ENCODE data around the gene RSPO4. TPM values are rescaled to one million over a fixed set of nuclear protein-coding genes. Genes with fewer than 3 reads are reported as not detected.
A peak's percentile ranks its signal among the peaks of the same experiment; 100 is the strongest.

The RSPO4 gene
- total RNA-seq, 2 experiments from 2014 or later = 0.14 to 0.25 TPM

DNA sequence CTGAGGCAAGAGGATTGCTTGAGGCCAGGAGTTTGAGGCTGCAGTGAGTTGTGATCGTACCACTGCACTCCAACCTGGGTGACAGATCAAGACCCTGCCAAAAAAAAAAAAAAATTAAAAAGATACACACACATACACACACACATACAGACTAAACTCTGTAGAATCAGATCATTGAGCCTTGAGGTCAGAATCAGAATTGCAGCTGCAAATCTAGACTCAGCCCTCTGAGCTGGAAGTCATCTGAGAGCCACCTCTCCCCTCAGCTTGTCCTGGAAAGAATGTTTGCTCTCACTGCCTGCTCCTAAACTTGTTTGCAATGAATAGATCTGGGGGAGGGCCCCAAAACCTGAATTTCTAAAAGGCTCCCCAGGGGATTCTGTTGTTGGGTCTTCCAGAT lies 44.6 kb downstream of the RSPO4 start:
- Histone ChIP-seq H3K27me3 (ENCODE audit: control insufficient read depth in 1 of 2, insufficient read depth in 2 of 2, low read length in 2 of 2) (peaks cover 11 to 17% of the 10 kb centered on the region in 2 experiments), H3K4me1 (ENCODE audit: insufficient read depth, low read length) (peaks cover 4% of the 10 kb centered on the region), H3K27ac (ENCODE audit: low read depth in 1 of 2, low read length in 2 of 2) (no peak overlapping the region), H3K36me3 (ENCODE audit: insufficient read depth, low read length) (no peaks in the 10 kb centered on the region), H3K9me3 (ENCODE audit: control insufficient read depth in 1 of 2, insufficient read depth in 1 of 2, low read length in 2 of 2) (peaks cover 0 to 4% of the 10 kb centered on the region in 2 experiments), H3K4me3 (ENCODE audit: low read length) (no peak overlapping the region)
- TF ChIP-seq CTCF (IDR thresholded peaks at IDR 0.05) = no peak
- H3K4me3 Mint-ChIP-seq = no peak overlapping the region
- POLR2A ChIA-PET = no interaction called here
- no peaks in the 10 kb centered on the region for H3K9me3 Mint-ChIP-seq
- peaks cover 5% of the 10 kb centered on the region for H3K4me1 Mint-ChIP-seq (ENCODE audit: low read depth)
- intact Hi-C loops (cut with DNase I, micrococcal nuclease) = loop anchor here in 1 of 2 experiments (2.0 kb wide), 1 partner anchor 255 kb away; no protein-coding TSS in a partner anchor
- H3K27me3 Mint-ChIP-seq = peaks cover 64% of the 10 kb centered on the region
- H3K36me3 Mint-ChIP-seq (ENCODE audit: low read depth) = no peaks in the 10 kb centered on the region
- ATAC-seq (ENCODE audit: poor library complexity) = no peak
- CTCF ChIA-PET = interaction anchor here (0.7 to 1.4 kb wide), 3 partner anchors 139 to 149 kb away, joined by 3 to 8 read pairs (median 5); no protein-coding TSS in a partner anchor
- no peak for DNase-seq
- H3K27ac Mint-ChIP-seq = no peak overlapping the region

DNA sequence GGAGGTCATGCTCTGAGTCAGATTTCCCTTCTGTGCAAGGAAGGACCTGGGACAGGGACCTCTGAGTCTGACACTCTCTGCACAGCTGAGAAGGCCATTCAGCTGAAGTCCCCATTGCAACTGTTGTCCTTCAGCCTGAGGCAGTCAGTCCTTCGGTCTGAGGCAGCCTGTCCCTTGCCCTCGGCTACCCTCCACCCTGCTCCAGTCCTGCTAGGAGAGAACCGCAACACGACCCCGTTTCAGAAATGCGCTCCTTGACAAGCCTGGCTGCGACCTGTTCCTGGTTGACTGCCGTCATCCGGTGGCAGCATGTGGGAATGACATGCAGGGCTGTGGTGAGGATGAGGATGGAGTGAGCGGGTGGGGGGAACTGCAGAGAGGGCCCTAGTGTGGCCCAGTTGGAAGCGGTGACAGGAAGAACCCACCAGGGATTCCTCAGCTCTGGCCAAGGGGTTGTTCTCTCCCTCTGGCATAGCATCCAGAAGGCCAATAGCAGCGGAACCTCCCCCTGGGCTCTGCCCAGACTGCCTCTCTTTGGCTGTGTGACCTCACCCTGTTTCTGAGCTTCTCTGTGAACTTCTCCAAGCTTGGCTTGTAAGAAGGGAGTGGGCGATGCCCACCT lies 45.7 kb downstream of the RSPO4 start:
- H3K9me3 Mint-ChIP-seq = no peaks in the 10 kb centered on the region
- ATAC-seq (ENCODE audit: poor library complexity) (peak; percentile 88), DNase-seq (peak; percentile 56 to 84 (median 68))
- H3K9me3 ChIP-seq (ENCODE audit: control insufficient read depth in 1 of 2, insufficient read depth in 1 of 2, low read length in 2 of 2) = peaks cover 0 to 4% of the 10 kb centered on the region in 2 experiments
- H3K4me1 ChIP-seq (ENCODE audit: insufficient read depth, low read length) = peaks cover 4% of the 10 kb centered on the region
- peaks cover 11 to 17% of the 10 kb centered on the region in 2 experiments for H3K27me3 ChIP-seq (ENCODE audit: control insufficient read depth in 1 of 2, insufficient read depth in 2 of 2, low read length in 2 of 2)
- H3K4me1 Mint-ChIP-seq (ENCODE audit: low read depth) = peaks cover 5% of the 10 kb centered on the region
- peaks cover 66% of the 10 kb centered on the region for H3K27me3 Mint-ChIP-seq
- no peak overlapping the region for H3K27ac Mint-ChIP-seq
- no peak overlapping the region for H3K27ac ChIP-seq (ENCODE audit: low read depth in 1 of 2, low read length in 2 of 2)
- no peak overlapping the region for H3K4me3 ChIP-seq (ENCODE audit: low read length)
- intact Hi-C loops (cut with DNase I, micrococcal nuclease) = loop anchor here (1.0 to 2.0 kb wide), 2 partner anchors 140 to 256 kb away; no protein-coding TSS in a partner anchor
- H3K36me3 ChIP-seq (ENCODE audit: insufficient read depth, low read length) = no peaks in the 10 kb centered on the region
- H3K36me3 Mint-ChIP-seq (ENCODE audit: low read depth) = no peaks in the 10 kb centered on the region
- TF ChIP-seq CTCF (IDR thresholded peaks at IDR 0.05) = peak; percentile 99
- CTCF ChIA-PET = interaction anchor here (1.1 to 2.7 kb wide), 8 partner anchors 113 to 154 kb away, joined by 3 to 27 read pairs (median 8); partner anchors contain the start of gene FAM110A
- H3K4me3 Mint-ChIP-seq = no peak overlapping the region
- POLR2A ChIA-PET = interaction anchor here (0.8 kb wide), 1 partner anchor 141 kb away, joined by 4 read pairs; no protein-coding TSS in a partner anchor

DNA sequence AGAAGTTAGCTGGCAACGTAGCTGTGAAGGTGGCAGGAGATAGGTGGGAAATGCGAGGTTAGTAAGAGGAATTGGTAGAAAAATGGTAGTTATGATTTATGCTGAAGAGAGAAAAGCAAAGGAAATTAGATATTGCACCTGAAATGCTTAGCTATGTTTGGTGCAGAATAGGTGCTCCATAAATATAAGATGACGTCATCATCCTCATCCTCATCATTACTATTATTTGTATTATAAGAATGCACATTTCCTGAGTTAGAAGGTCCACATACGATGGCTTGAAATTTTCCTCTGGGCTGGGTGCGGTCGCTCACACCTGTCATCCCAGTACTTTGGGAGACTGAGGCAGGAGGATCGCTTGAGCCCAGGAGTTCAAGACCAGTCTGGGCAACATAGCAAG lies 46.5 kb downstream of the RSPO4 start:
- Mint-ChIP-seq H3K27me3 (peaks cover 64% of the 10 kb centered on the region), H3K36me3 (ENCODE audit: low read depth) (no peaks in the 10 kb centered on the region), H3K9me3 (no peaks in the 10 kb centered on the region), H3K4me3 (no peak overlapping the region), H3K27ac (no peak overlapping the region), H3K4me1 (ENCODE audit: low read depth) (peaks cover 5% of the 10 kb centered on the region)
- no peaks in the 10 kb centered on the region for H3K36me3 ChIP-seq (ENCODE audit: insufficient read depth, low read length)
- intact Hi-C loops (cut with DNase I, micrococcal nuclease) = loop anchor here (1.0 to 2.0 kb wide), 2 partner anchors 139 to 257 kb away; no protein-coding TSS in a partner anchor
- H3K9me3 ChIP-seq (ENCODE audit: control insufficient read depth in 1 of 2, insufficient read depth in 1 of 2, low read length in 2 of 2) = peaks cover 0 to 4% of the 10 kb centered on the region in 2 experiments
- TF ChIP-seq CTCF (IDR thresholded peaks at IDR 0.05) = no peak
- DNase-seq (no peak), ATAC-seq (ENCODE audit: poor library complexity) (no peak)
- H3K27me3 ChIP-seq (ENCODE audit: control insufficient read depth in 1 of 2, insufficient read depth in 2 of 2, low read length in 2 of 2) = peaks cover 11 to 17% of the 10 kb centered on the region in 2 experiments
- no peak overlapping the region for H3K27ac ChIP-seq (ENCODE audit: low read depth in 1 of 2, low read length in 2 of 2)
- peaks cover 4% of the 10 kb centered on the region for H3K4me1 ChIP-seq (ENCODE audit: insufficient read depth, low read length)
- ChIA-PET CTCF (interaction anchor here (1.0 to 2.7 kb wide), 7 partner anchors 112 to 257 kb away, joined by 3 to 27 read pairs (median 7); partner anchors contain the start of gene FAM110A), POLR2A (interaction anchor here (0.8 to 0.9 kb wide), 2 partner anchors 137 to 140 kb away, joined by 3 to 4 read pairs; no protein-coding TSS in a partner anchor)
- H3K4me3 ChIP-seq (ENCODE audit: low read length) = no peak overlapping the region
